Breast epithelium (tissue), 3 donors: ENCODE results near the gene STAT3.

Experiments used
- POLR2A ChIP-seq: fragments of 450-650 bp; IDR thresholded peaks from one replicate; pipeline ENCODE4 v1.6.1; 2016; ENCODE audit warnings: antibody characterized with exemption, mild to moderate bottlenecking, moderate library complexity
- POLR2AphosphoS5 ChIP-seq, 3 donors: sonication (generic); formaldehyde crosslinking; IDR thresholded peaks; one replicate each; pipeline ENCODE4 v1.6.1; 2017; ENCODE audit warnings: antibody characterized with exemption in 3 of 3
- TF ChIP-seq, protein P1 (sequence below), 3 donors: fragments of 450-650 bp; IDR thresholded peaks; one replicate each; pipeline ENCODE4 v1.5.1; 2016 to 2017; ENCODE audit warnings: antibody characterized with exemption in 3 of 3, mild to moderate bottlenecking in 3 of 3, moderate library complexity in 3 of 3

DNA sequence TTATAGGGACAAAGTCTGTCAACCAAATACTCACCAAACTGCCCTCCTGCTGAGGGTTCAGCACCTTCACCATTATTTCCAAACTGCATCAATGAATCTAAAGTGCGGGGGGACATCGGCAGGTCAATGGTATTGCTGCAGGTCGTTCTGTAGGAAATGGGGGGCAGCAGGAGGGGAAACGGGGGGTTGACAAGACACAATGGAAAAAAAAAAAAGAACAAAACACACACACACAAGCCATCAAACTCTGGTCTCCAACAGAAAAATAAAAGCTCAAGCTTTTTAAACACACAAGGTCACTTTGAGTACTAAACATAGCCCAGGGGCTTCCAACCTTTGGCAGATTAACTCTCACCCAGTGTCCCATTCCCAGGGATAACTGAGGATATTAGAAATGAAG is 71.5 kb downstream of the STAT3 start:
- no peak for TF ChIP-seq POLR2A
- TF ChIP-seq, protein P1, sequence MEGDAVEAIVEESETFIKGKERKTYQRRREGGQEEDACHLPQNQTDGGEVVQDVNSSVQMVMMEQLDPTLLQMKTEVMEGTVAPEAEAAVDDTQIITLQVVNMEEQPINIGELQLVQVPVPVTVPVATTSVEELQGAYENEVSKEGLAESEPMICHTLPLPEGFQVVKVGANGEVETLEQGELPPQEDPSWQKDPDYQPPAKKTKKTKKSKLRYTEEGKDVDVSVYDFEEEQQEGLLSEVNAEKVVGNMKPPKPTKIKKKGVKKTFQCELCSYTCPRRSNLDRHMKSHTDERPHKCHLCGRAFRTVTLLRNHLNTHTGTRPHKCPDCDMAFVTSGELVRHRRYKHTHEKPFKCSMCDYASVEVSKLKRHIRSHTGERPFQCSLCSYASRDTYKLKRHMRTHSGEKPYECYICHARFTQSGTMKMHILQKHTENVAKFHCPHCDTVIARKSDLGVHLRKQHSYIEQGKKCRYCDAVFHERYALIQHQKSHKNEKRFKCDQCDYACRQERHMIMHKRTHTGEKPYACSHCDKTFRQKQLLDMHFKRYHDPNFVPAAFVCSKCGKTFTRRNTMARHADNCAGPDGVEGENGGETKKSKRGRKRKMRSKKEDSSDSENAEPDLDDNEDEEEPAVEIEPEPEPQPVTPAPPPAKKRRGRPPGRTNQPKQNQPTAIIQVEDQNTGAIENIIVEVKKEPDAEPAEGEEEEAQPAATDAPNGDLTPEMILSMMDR (IDR thresholded peaks at IDR 0.05) = no peak
- no peak for TF ChIP-seq POLR2AphosphoS5 (IDR thresholded peaks at IDR 0.05)
